GM19463 (cell line): ENCODE results near the gene NUMBL.

Experiments used
- ATAC-seq: cut with Tn5 transposase; IDR thresholded peaks from one replicate; pipeline ENCODE4 v1.9.1; 2021; ENCODE audit warnings: mild to moderate bottlenecking, moderate library complexity; ENCODE audit not compliant: unreplicated experiment

Gene NUMBL

GRCh38 chr19:40691421-40692211, 1.2 kb upstream of the NUMBL start:
- no peak for ATAC-seq

- ATAC-seq, result no peak
Measured at GRCh38 chr19:40690693-40691420, 406 bp upstream of the NUMBL start.

GRCh38 chr19:40689339-40690049, 957 bp downstream of the NUMBL start:
- no peak for ATAC-seq

- ATAC-seq, result no peak
Measured at GRCh38 chr19:40688987-40689338, 1.5 kb downstream of the NUMBL start.

GRCh38 chr19:40688309-40688708, 2.1 kb downstream of the NUMBL start:
- no peak for ATAC-seq

- no peak for ATAC-seq
Measured at GRCh38 chr19:40687525-40688016, 2.9 kb downstream of the NUMBL start.

- ATAC-seq, result no peak
Measured at GRCh38 chr19:40686882-40687524, 3.4 kb downstream of the NUMBL start.

GRCh38 chr19:40685563-40685962, 4.9 kb downstream of the NUMBL start:
- ATAC-seq, result no peak

- ATAC-seq, result no peak
Measured at GRCh38 chr19:40685016-40685526, 5.4 kb downstream of the NUMBL start.

- no peak for ATAC-seq
Measured at GRCh38 chr19:40684280-40684679, 6.2 kb downstream of the NUMBL start.

GRCh38 chr19:40683437-40683836, 7.0 kb downstream of the NUMBL start:
- no peak for ATAC-seq

GRCh38 chr19:40682431-40682964, 8.0 kb downstream of the NUMBL start:
- no peak for ATAC-seq

GRCh38 chr19:40681039-40681438, 9.4 kb downstream of the NUMBL start:
- no peak for ATAC-seq

- ATAC-seq, result no peak
Measured at GRCh38 chr19:40677156-40677555, 13.3 kb downstream of the NUMBL start.

- ATAC-seq, result no peak
Measured at GRCh38 chr19:40674291-40674690, 16.2 kb downstream of the NUMBL start.

GRCh38 chr19:40673397-40673796, 17.1 kb downstream of the NUMBL start:
- no peak for ATAC-seq

- ATAC-seq, result no peak
Measured at GRCh38 chr19:40672573-40673299, 17.7 kb downstream of the NUMBL start.

- ATAC-seq, result no peak
Measured at GRCh38 chr19:40672038-40672437, 18.4 kb downstream of the NUMBL start.

GRCh38 chr19:40671404-40671803, 19.0 kb downstream of the NUMBL start:
- no peak for ATAC-seq
